ENCODE results near the gene RNF180. TPM values are rescaled to one million over a fixed set of nuclear protein-coding genes. Genes with fewer than 3 reads are reported as not detected.
"Not testable (repeated sequence)": the region's sequence is repeated elsewhere in the genome, so short reads cannot be mapped to it uniquely, and the experiment has no call there.

The RNF180 gene
- total RNA-seq, 1 donor: 10.5 TPM

- no peak for TF ChIP-seq CTCF (IDR thresholded peaks at IDR 0.05; ENCODE audit: extremely low read depth, low read depth, low read length)
- Histone ChIP-seq H3K27ac (ENCODE audit: low read depth, low read length) (no peak overlapping the region), H3K27me3 (ENCODE audit: insufficient read depth, low read length) (no peaks in the 10 kb centered on the region), H3K36me3 (ENCODE audit: insufficient read depth, low read length) (no peaks in the 10 kb centered on the region), H2AFZ (ENCODE audit: low read length) (no peak overlapping the region), H3K9me3 (ENCODE audit: low read depth, low read length) (no peaks in the 10 kb centered on the region), H3K4me3 (ENCODE audit: insufficient read depth, low read length) (no peak overlapping the region), H4K20me1 (ENCODE audit: insufficient read depth, low read length) (no peaks in the 10 kb centered on the region), H3K79me2 (ENCODE audit: insufficient read depth, low read length) (no peaks in the 10 kb centered on the region), H3K4me1 (ENCODE audit: insufficient read depth, low read length) (no peaks in the 10 kb centered on the region), H3K4me2 (ENCODE audit: insufficient read depth, low read length) (no peak overlapping the region)
- no peak for DNase-seq (ENCODE audit: insufficient read length, low spot score, missing footprints)
Measured at GRCh38 chr5:64286381-64286780, 120.7 kb downstream of the RNF180 start.

GRCh38 chr5:64288496-64288895 lies 122.9 kb downstream of the RNF180 start:
- DNase-seq (ENCODE audit: insufficient read length, low spot score, missing footprints); H3K27me3 ChIP-seq (ENCODE audit: insufficient read depth, low read length); H3K9me3 ChIP-seq (ENCODE audit: low read depth, low read length): not testable (repeated sequence)

GRCh38 chr5:64292611-64293215 lies 127.1 kb downstream of the RNF180 start:
- Histone ChIP-seq H3K36me3 (ENCODE audit: insufficient read depth, low read length) (no peaks in the 10 kb centered on the region), H3K27me3 (ENCODE audit: insufficient read depth, low read length) (no peaks in the 10 kb centered on the region), H3K9me3 (ENCODE audit: low read depth, low read length) (no peaks in the 10 kb centered on the region), H4K20me1 (ENCODE audit: insufficient read depth, low read length) (no peaks in the 10 kb centered on the region), H3K4me3 (ENCODE audit: insufficient read depth, low read length) (no peak overlapping the region), H3K27ac (ENCODE audit: low read depth, low read length) (no peak overlapping the region), H3K79me2 (ENCODE audit: insufficient read depth, low read length) (no peaks in the 10 kb centered on the region), H3K4me2 (ENCODE audit: insufficient read depth, low read length) (no peak overlapping the region), H3K4me1 (ENCODE audit: insufficient read depth, low read length) (no peaks in the 10 kb centered on the region), H2AFZ (ENCODE audit: low read length) (no peak overlapping the region)
- no peak for TF ChIP-seq CTCF (IDR thresholded peaks at IDR 0.05; ENCODE audit: extremely low read depth, low read depth, low read length)
- DNase-seq (ENCODE audit: insufficient read length, low spot score, missing footprints): peak; percentile 10

More at GRCh38 chr5:64288496-64288895, 122.9 kb downstream of the RNF180 start:
- not testable (repeated sequence) for H3K4me2 ChIP-seq (ENCODE audit: insufficient read depth, low read length); H3K4me1 ChIP-seq (ENCODE audit: insufficient read depth, low read length); H3K27ac ChIP-seq (ENCODE audit: low read depth, low read length); H4K20me1 ChIP-seq (ENCODE audit: insufficient read depth, low read length); H3K36me3 ChIP-seq (ENCODE audit: insufficient read depth, low read length); H2AFZ ChIP-seq (ENCODE audit: low read length); H3K79me2 ChIP-seq (ENCODE audit: insufficient read depth, low read length); H3K4me3 ChIP-seq (ENCODE audit: insufficient read depth, low read length)

- Histone ChIP-seq H3K4me3 (ENCODE audit: insufficient read depth, low read length) (no peak overlapping the region), H4K20me1 (ENCODE audit: insufficient read depth, low read length) (no peaks in the 10 kb centered on the region), H3K9me3 (ENCODE audit: low read depth, low read length) (no peaks in the 10 kb centered on the region), H3K4me2 (ENCODE audit: insufficient read depth, low read length) (no peak overlapping the region), H3K27ac (ENCODE audit: low read depth, low read length) (no peak overlapping the region), H3K36me3 (ENCODE audit: insufficient read depth, low read length) (no peaks in the 10 kb centered on the region), H2AFZ (ENCODE audit: low read length) (no peak overlapping the region), H3K4me1 (ENCODE audit: insufficient read depth, low read length) (no peaks in the 10 kb centered on the region), H3K27me3 (ENCODE audit: insufficient read depth, low read length) (no peaks in the 10 kb centered on the region), H3K79me2 (ENCODE audit: insufficient read depth, low read length) (no peaks in the 10 kb centered on the region)
- TF ChIP-seq CTCF (IDR thresholded peaks at IDR 0.05; ENCODE audit: extremely low read depth, low read depth, low read length): no peak
- no peak for DNase-seq (ENCODE audit: insufficient read length, low spot score, missing footprints)
Measured at GRCh38 chr5:64295101-64295500, 129.5 kb downstream of the RNF180 start.
